ENCODE data around the gene HMG20B. TPM values are rescaled to one million over a fixed set of nuclear protein-coding genes. Genes with fewer than 3 reads are reported as not detected.

HMG20B gene
- total RNA-seq, 1 donor from 2014 or later, result 92.8 TPM

DNA sequence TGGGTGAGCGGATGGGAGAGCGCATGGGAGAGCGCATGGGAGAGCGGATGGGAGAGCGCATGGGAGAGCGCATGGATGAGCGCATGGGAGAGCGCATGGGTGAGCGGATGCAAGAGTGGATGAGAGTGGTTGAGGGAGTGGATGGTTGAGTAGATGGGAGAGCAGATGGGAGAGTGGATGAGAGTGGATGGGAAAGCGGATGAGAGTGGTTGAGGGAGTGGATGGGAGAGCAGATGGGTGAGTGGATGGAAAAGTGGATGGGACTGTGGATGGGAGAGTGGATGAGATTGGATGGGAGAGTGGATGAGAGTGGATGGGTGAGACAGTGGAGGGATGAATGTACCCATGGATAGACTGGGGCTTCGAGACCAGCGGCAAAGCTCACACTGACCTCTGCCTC is 42.4 kb upstream of the HMG20B start:
- no peak overlapping the region for H3K27ac ChIP-seq
- H3K4me3 ChIP-seq, result no peak overlapping the region
- H3K4me1 ChIP-seq, result no peaks in the 10 kb centered on the region
- intact Hi-C loops (cut with DNase I), result no loop called here
- no peaks in the 10 kb centered on the region for H3K9me3 ChIP-seq
- DNase-seq (ENCODE audit: extremely low spot score in 2 of 2), result no peak
- H3K27me3 ChIP-seq, result no peaks in the 10 kb centered on the region
- H3K36me3 ChIP-seq, result peaks cover 0 to 74% of the 10 kb centered on the region in 2 donors
- TF ChIP-seq, protein P1, sequence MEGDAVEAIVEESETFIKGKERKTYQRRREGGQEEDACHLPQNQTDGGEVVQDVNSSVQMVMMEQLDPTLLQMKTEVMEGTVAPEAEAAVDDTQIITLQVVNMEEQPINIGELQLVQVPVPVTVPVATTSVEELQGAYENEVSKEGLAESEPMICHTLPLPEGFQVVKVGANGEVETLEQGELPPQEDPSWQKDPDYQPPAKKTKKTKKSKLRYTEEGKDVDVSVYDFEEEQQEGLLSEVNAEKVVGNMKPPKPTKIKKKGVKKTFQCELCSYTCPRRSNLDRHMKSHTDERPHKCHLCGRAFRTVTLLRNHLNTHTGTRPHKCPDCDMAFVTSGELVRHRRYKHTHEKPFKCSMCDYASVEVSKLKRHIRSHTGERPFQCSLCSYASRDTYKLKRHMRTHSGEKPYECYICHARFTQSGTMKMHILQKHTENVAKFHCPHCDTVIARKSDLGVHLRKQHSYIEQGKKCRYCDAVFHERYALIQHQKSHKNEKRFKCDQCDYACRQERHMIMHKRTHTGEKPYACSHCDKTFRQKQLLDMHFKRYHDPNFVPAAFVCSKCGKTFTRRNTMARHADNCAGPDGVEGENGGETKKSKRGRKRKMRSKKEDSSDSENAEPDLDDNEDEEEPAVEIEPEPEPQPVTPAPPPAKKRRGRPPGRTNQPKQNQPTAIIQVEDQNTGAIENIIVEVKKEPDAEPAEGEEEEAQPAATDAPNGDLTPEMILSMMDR (IDR thresholded peaks at IDR 0.05), result no peak
- TF ChIP-seq POLR2A (IDR thresholded peaks at IDR 0.05) (no peak), POLR2AphosphoS5 (IDR thresholded peaks at IDR 0.05; ENCODE audit: insufficient read depth in 1 of 2, low read depth in 1 of 2) (no peak)

DNA sequence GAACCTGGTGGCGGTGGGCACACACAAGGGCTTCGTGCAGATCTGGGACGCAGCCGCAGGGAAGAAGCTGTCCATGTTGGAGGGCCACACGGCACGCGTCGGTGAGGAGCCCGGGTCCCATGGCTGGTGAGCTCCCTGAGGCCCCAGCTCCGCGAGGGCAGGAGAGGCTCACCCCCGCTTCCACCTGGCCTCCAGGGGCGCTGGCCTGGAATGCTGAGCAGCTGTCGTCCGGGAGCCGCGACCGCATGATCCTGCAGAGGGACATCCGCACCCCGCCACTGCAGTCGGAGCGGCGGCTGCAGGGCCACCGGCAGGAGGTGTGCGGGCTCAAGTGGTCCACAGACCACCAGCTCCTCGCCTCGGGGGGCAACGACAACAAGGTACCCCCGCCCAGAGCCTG is 41.0 kb upstream of the HMG20B start:
- no peak overlapping the region for H3K27ac ChIP-seq
- H3K36me3 ChIP-seq, result peaks cover 0 to 67% of the 10 kb centered on the region in 2 donors
- TF ChIP-seq, protein P1 (IDR thresholded peaks at IDR 0.05), result no peak
- TF ChIP-seq POLR2AphosphoS5 (IDR thresholded peaks at IDR 0.05; ENCODE audit: insufficient read depth in 1 of 2, low read depth in 1 of 2) (no peak), POLR2A (IDR thresholded peaks at IDR 0.05) (no peak)
- no peaks in the 10 kb centered on the region for H3K9me3 ChIP-seq
- no peaks in the 10 kb centered on the region for H3K27me3 ChIP-seq
- no peak overlapping the region for H3K4me3 ChIP-seq
- intact Hi-C loops (cut with DNase I), result no loop called here
- peaks cover 6% of the 10 kb centered on the region for H3K4me1 ChIP-seq
- DNase-seq (ENCODE audit: extremely low spot score in 2 of 2), result no peak

DNA sequence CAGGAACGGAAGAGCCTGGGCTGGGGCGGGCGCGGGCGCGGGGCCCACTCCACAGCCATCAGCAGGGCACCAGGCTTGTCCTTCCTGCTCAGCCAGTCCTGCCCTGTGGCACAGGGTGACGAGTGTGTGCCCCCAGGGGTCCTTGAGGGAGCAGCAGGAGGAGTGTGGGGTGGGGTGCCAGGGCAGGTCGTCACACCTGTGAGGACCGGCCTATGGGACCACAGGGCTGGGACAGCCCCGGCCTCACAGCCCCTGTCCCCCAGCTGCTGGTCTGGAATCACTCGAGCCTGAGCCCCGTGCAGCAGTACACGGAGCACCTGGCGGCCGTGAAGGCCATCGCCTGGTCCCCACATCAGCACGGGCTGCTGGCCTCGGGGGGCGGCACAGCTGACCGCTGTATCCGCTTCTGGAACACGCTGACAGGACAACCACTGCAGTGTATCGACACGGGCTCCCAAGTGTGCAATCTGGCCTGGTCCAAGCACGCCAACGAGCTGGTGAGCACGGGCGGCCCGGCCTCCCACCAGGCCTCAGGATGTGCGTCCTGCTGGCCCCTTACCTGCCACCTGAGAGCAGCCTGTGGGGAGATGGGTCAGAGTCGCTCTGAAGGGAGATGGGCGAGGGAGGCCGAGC is 40.5 kb upstream of the HMG20B start:
- peaks cover 11% of the 10 kb centered on the region for H3K4me1 ChIP-seq
- H3K4me3 ChIP-seq, result no peak overlapping the region
- peaks cover 0 to 63% of the 10 kb centered on the region in 2 donors for H3K36me3 ChIP-seq
- TF ChIP-seq POLR2A (IDR thresholded peaks at IDR 0.05) (no peak), POLR2AphosphoS5 (IDR thresholded peaks at IDR 0.05; ENCODE audit: insufficient read depth in 1 of 2, low read depth in 1 of 2) (no peak)
- TF ChIP-seq, protein P1 (IDR thresholded peaks at IDR 0.05), result no peak
- no peaks in the 10 kb centered on the region for H3K9me3 ChIP-seq
- no peaks in the 10 kb centered on the region for H3K27me3 ChIP-seq
- no peak for DNase-seq (ENCODE audit: extremely low spot score in 2 of 2)
- intact Hi-C loops (cut with DNase I), result no loop called here
- H3K27ac ChIP-seq, result no peak overlapping the region

DNA sequence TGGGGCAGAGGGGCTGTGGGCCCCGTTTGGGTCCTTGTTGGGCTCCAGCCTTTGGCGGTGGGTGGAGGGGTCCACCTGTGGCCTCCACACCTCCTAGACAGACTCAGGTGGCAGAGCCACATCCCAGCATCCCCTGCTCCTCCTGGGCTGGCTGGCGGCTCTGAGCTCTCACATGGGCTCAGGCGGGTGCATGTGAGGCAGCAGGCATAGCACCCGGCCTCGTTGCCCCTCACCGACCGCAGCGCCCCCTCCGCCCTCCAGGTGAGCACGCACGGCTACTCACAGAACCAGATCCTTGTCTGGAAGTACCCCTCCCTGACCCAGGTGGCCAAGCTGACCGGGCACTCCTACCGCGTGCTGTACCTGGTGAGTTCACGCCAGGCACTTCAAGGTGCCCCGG is 39.7 kb upstream of the HMG20B start:
- Histone ChIP-seq H3K27ac (no peak overlapping the region), H3K4me1 (peaks cover 11% of the 10 kb centered on the region), H3K36me3 (peaks cover 0 to 55% of the 10 kb centered on the region in 2 donors), H3K27me3 (no peaks in the 10 kb centered on the region), H3K4me3 (no peak overlapping the region), H3K9me3 (no peaks in the 10 kb centered on the region)
- TF ChIP-seq POLR2AphosphoS5 (IDR thresholded peaks at IDR 0.05; ENCODE audit: insufficient read depth in 1 of 2, low read depth in 1 of 2) (no peak), POLR2A (IDR thresholded peaks at IDR 0.05) (no peak)
- TF ChIP-seq, protein P1 (IDR thresholded peaks at IDR 0.05), result no peak
- intact Hi-C loops (cut with DNase I), result no loop called here
- DNase-seq (ENCODE audit: extremely low spot score in 2 of 2), result no peak

DNA sequence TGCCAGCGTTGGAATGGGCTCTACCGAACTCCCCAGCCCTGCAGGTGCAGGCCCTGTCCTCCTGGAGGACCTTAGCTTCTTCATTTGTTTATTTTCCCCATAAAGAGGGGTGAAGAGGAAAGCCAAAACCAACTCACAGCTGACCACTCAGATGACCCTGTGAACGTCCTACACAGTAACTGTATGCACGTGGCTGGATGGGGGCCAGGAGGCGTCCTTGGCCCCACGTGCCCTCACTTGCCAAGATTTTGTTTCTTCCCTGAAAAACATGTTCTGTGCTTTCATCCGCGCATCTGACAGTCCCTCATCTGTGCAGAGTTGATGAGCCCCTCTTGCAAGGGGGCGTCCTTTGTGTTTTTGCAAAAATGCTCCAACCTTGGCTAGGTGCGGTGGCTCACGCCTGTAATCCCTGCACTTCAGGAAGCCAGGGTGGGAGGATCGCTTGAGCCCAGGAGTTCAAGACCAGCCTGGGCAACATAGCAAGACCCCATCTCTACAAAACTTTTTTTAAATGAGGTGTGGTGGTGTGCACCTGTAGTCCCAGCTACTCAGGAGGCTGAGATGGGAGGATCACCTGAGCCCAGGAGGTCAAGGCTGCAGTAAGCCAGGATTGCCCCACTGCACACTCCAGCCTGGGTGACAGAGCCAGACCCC is 39.1 kb upstream of the HMG20B start:
- intact Hi-C loops (cut with DNase I), result no loop called here
- DNase-seq (ENCODE audit: extremely low spot score in 2 of 2), result no peak
- TF ChIP-seq POLR2AphosphoS5 (IDR thresholded peaks at IDR 0.05; ENCODE audit: insufficient read depth in 1 of 2, low read depth in 1 of 2), result no peak
- no peak for TF ChIP-seq POLR2A (IDR thresholded peaks at IDR 0.05)
- TF ChIP-seq, protein P1 (IDR thresholded peaks at IDR 0.05), result no peak
- H3K27me3 ChIP-seq, result no peaks in the 10 kb centered on the region
- H3K27ac ChIP-seq, result no peak overlapping the region
- H3K4me1 ChIP-seq, result peaks cover 11% of the 10 kb centered on the region
- no peaks in the 10 kb centered on the region for H3K9me3 ChIP-seq
- no peak overlapping the region for H3K4me3 ChIP-seq
- peaks cover 0 to 52% of the 10 kb centered on the region in 2 donors for H3K36me3 ChIP-seq

All from vagina (tissue), 2 donors.